GM23338 (cell line): ENCODE results near the gene UBA5. TPM values are rescaled to one million over a fixed set of nuclear protein-coding genes. Genes with fewer than 3 reads are reported as not detected.

Experiments
- ATAC-seq: fragments of 200-7000 bp; cut with Tn5 transposase; 3 replicates; pipeline ENCODE4 v1.9.1; 2020
- DNase-seq: peaks from one replicate; pipeline ENCODE4 v3.0.0-alpha.2; 2015; ENCODE audit warnings: low spot score
- H2AFZ ChIP-seq: fragments of 200-600 bp; sonication (generic); 2 replicates; pipeline ENCODE4 v1.8.0; 2016; ENCODE audit warnings: antibody characterized with exemption, mild to moderate bottlenecking, moderate library complexity
- H3F3A ChIP-seq: fragments of 200-600 bp; sonication (generic); replicated peaks from 2 replicates; pipeline ENCODE4 v1.8.0; 2017; ENCODE audit warnings: antibody characterized with exemption, mixed run types, low read depth
- H3K27ac ChIP-seq: fragments of 200-600 bp; sonication (generic); 2 replicates; pipeline ENCODE4 v1.6.1; 2016; ENCODE audit warnings: low read depth
- H3K27me3 ChIP-seq: fragments of 200-600 bp; sonication (generic); 2 replicates; pipeline ENCODE4 v1.8.0; 2016; ENCODE audit warnings: mild to moderate bottlenecking, mixed run types, moderate library complexity; ENCODE audit not compliant: insufficient read depth
- H3K36me3 ChIP-seq: fragments of 200-600 bp; sonication (generic); 2 replicates; pipeline ENCODE4 v1.8.0; 2016; ENCODE audit warnings: mild to moderate bottlenecking; ENCODE audit not compliant: insufficient read depth
- H3K4me1 ChIP-seq: fragments of 200-600 bp; sonication (generic); 2 replicates; pipeline ENCODE4 v1.8.0; 2016; ENCODE audit warnings: mild to moderate bottlenecking, moderate library complexity; ENCODE audit not compliant: insufficient read depth
- H3K4me2 ChIP-seq: fragments of 200-600 bp; sonication (generic); 2 replicates; pipeline ENCODE4 v1.7.1; 2017; ENCODE audit warnings: mixed run types
- H3K4me3 ChIP-seq: fragments of 200-600 bp; sonication (generic); 2 replicates; pipeline ENCODE4 v1.6.1; 2016; ENCODE audit warnings: mixed run types
- H3K79me2 ChIP-seq: fragments of 200-600 bp; sonication (generic); replicated peaks from 2 replicates; pipeline ENCODE4 v1.8.0; 2017; ENCODE audit warnings: mild to moderate bottlenecking; ENCODE audit not compliant: insufficient read depth
- H3K9me2 ChIP-seq: fragments of 200-600 bp; sonication (generic); 2 replicates; pipeline ENCODE4 v1.8.0; 2017; ENCODE audit not compliant: insufficient read depth
- H4K20me1 ChIP-seq: fragments of 200-600 bp; sonication (generic); replicated peaks from 2 replicates; pipeline ENCODE4 v1.8.0; 2017; ENCODE audit warnings: mild to moderate bottlenecking; ENCODE audit not compliant: insufficient read depth
- H3K27ac Mint-ChIP-seq: 2 replicates; pipeline ENCODE4 v1.8.0; 2020; ENCODE audit warnings: inconsistent platforms, mild to moderate bottlenecking, moderate library complexity, mixed read lengths
- H3K27me3 Mint-ChIP-seq: 3 replicates; pipeline ENCODE4 v1.8.0; 2022; ENCODE audit warnings: low read depth, mild to moderate bottlenecking, moderate library complexity, mixed read lengths, inconsistent platforms; ENCODE audit not compliant: insufficient read depth, poor library complexity
- H3K36me3 Mint-ChIP-seq: 3 replicates; pipeline ENCODE4 v1.8.0; 2021; ENCODE audit warnings: low read depth, mild to moderate bottlenecking, inconsistent platforms, moderate library complexity, mixed read lengths
- H3K4me1 Mint-ChIP-seq: 3 replicates; pipeline ENCODE4 v1.8.0; 2020; ENCODE audit warnings: mild to moderate bottlenecking, inconsistent platforms, mixed read lengths
- H3K4me3 Mint-ChIP-seq: 3 replicates; pipeline ENCODE4 v1.8.0; 2021; ENCODE audit warnings: moderate library complexity, mild to moderate bottlenecking, inconsistent platforms, mixed read lengths
- H3K9me3 Mint-ChIP-seq: 3 replicates; pipeline ENCODE4 v1.8.0; 2020; ENCODE audit warnings: moderate library complexity, mild to moderate bottlenecking, inconsistent platforms, mixed read lengths
- CREB1 ChIP-seq: fragments of 250-450 bp; sonication (Bioruptor Pico); IDR thresholded peaks from 2 replicates; pipeline ENCODE4 v1.5.0; 2020; ENCODE audit warnings: low read depth, mild to moderate bottlenecking, moderate library complexity
- CTCF ChIP-seq, 2 experiments: fragments of 200-600 bp in 1 of 2; sonication (generic) in 1 of 2; conservative IDR thresholded peaks; 2 replicates each; pipeline versions ENCODE4 v1.5.1 to v1.6.1; 2016 to 2017; ENCODE audit warnings: antibody characterized with exemption in 2 of 2, low read depth in 2 of 2, mild to moderate bottlenecking in 2 of 2, moderate library complexity in 1 of 2
- EZH2 ChIP-seq: fragments of 200-600 bp; sonication (generic); IDR thresholded peaks from one replicate; pipeline ENCODE4 v1.8.0; 2017; ENCODE audit warnings: antibody characterized with exemption, mild to moderate bottlenecking, low read depth; ENCODE audit not compliant: unreplicated experiment
- EZH2phosphoT487 ChIP-seq: fragments of 200-600 bp; sonication (generic); IDR thresholded peaks from one replicate; pipeline ENCODE4 v1.8.1; 2018; ENCODE audit warnings: antibody characterized with exemption; ENCODE audit not compliant: unreplicated experiment
- JUNB ChIP-seq: IDR thresholded peaks from one replicate; pipeline ENCODE4 v1.6.1; 2016; ENCODE audit warnings: antibody characterized with exemption; ENCODE audit not compliant: unreplicated experiment
- NANOG ChIP-seq: IDR thresholded peaks from 2 replicates; pipeline ENCODE4 v1.6.1; 2016; ENCODE audit warnings: antibody characterized with exemption, borderline replicate concordance
- POLR2AphosphoS5 ChIP-seq: IDR thresholded peaks from 2 replicates; pipeline ENCODE4 v1.6.1; 2016; ENCODE audit warnings: antibody characterized with exemption, low read depth
- STAT1 ChIP-seq: IDR thresholded peaks from one replicate; pipeline ENCODE4 v1.6.1; 2016; ENCODE audit warnings: antibody characterized with exemption; ENCODE audit not compliant: unreplicated experiment
- ZNF114 ChIP-seq: fragments of 250-450 bp; sonication (Bioruptor Pico); IDR thresholded peaks from 2 replicates; pipeline ENCODE4 v1.5.0; 2020; ENCODE audit warnings: mild to moderate bottlenecking, moderate library complexity
- ZNF331 ChIP-seq: fragments of 250-450 bp; sonication (Bioruptor Pico); IDR thresholded peaks from 2 replicates; pipeline ENCODE4 v1.5.0; 2020; ENCODE audit warnings: low read depth, mild to moderate bottlenecking, moderate library complexity
- polyA plus RNA-seq: library from polyadenylated mRNA; unstranded; fragments of >200 nt; fragmentation: Nextera tagmentation; extraction: Ambion mirVana; gene quantifications from 2 replicates; pipeline ENCODE4 v1.2.1, GENCODE V29; 2016
- total RNA-seq: library from RNA; depleted of rRNA; stranded (reverse); fragments of >200 nt; shearing (Covaris generic); gene quantifications from 2 replicates; pipeline ENCODE4 v1.2.3, GENCODE V29; 2014
- TF ChIP-seq, protein P1 (sequence below): IDR thresholded peaks from 2 replicates; pipeline ENCODE4 v1.6.1; 2016; ENCODE audit warnings: antibody characterized with exemption
- TF ChIP-seq, protein P2 (sequence below): fragments of 250-450 bp; sonication (Bioruptor Pico); IDR thresholded peaks from 2 replicates; pipeline ENCODE4 v1.5.0; 2020; ENCODE audit warnings: mild to moderate bottlenecking, moderate library complexity
- TF ChIP-seq, protein P3 (sequence below): IDR thresholded peaks from one replicate; pipeline ENCODE4 v1.6.1; 2018; ENCODE audit warnings: antibody characterized with exemption; ENCODE audit not compliant: unreplicated experiment

Gene UBA5
- total and polyA plus RNA-seq, 2 experiments from 2014 or later = 22.8 to 51.5 TPM

DNA sequence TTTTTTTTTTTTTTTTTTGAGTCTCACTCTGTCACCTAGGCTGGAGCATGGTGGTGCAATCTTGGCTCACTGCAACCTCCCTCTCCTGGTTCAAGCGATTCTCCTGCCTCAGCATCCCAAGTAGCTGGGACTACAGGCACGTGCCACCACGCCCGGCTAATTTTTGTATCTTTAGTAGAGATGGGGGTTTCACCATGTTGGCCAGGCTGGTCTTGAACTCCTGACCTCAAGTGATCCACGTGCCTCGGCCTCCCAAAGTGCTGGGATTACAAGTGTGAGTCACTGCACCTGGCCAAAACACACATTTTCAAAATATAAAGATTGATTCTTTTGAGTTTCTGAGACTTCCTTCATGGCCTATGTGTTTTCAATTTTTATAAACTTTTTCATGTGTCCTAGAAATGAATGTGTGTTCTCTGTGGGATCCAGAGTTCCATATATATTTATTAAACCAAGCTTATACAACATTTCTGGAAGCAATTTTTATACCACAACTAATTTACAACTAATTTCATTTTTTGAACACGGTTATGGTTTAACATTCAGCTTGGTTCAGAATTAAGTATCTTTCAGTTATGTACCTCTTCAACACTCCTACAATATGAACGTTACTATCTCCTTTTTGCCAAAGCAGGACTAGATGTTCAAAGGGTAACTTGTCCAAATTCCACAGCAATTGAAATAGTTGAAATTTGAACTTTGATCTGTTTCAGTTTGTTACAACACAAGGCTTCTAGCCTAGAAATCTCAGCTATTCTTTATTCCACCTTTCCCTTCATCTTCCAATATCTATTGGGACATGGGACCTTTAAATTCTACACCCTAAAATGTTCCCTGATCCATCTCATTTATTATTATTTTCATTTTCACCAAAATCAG lies 2.0 kb upstream of the UBA5 start:
- no peaks in the 10 kb centered on the region for H3K36me3 Mint-ChIP-seq
- ATAC-seq (no peak), DNase-seq (no peak)
- H3K27ac ChIP-seq = no peak overlapping the region
- no peaks in the 10 kb centered on the region for H3K27me3 Mint-ChIP-seq
- H3K79me2 ChIP-seq = peaks cover 28% of the 10 kb centered on the region
- H3K4me2 ChIP-seq = peak overlapping the region; percentile 94; the same call in 1 of the 2 replicates
- TF ChIP-seq, protein P1, sequence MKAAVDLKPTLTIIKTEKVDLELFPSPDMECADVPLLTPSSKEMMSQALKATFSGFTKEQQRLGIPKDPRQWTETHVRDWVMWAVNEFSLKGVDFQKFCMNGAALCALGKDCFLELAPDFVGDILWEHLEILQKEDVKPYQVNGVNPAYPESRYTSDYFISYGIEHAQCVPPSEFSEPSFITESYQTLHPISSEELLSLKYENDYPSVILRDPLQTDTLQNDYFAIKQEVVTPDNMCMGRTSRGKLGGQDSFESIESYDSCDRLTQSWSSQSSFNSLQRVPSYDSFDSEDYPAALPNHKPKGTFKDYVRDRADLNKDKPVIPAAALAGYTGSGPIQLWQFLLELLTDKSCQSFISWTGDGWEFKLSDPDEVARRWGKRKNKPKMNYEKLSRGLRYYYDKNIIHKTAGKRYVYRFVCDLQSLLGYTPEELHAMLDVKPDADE = no peak
- TF ChIP-seq ZNF331 (CRISPR knock-in tag) (no peak), STAT1 (no peak), CTCF (conservative IDR thresholded peaks at IDR 0.05; ENCODE audit: low read depth in 2 of 2) (no peak), POLR2AphosphoS5 (no peak), NANOG (no peak), EZH2phosphoT487 (no peak), JUNB (no peak), CREB1 (CRISPR knock-in tag) (no peak), EZH2 (no peak), ZNF114 (CRISPR knock-in tag) (no peak)
- TF ChIP-seq, protein P2, sequence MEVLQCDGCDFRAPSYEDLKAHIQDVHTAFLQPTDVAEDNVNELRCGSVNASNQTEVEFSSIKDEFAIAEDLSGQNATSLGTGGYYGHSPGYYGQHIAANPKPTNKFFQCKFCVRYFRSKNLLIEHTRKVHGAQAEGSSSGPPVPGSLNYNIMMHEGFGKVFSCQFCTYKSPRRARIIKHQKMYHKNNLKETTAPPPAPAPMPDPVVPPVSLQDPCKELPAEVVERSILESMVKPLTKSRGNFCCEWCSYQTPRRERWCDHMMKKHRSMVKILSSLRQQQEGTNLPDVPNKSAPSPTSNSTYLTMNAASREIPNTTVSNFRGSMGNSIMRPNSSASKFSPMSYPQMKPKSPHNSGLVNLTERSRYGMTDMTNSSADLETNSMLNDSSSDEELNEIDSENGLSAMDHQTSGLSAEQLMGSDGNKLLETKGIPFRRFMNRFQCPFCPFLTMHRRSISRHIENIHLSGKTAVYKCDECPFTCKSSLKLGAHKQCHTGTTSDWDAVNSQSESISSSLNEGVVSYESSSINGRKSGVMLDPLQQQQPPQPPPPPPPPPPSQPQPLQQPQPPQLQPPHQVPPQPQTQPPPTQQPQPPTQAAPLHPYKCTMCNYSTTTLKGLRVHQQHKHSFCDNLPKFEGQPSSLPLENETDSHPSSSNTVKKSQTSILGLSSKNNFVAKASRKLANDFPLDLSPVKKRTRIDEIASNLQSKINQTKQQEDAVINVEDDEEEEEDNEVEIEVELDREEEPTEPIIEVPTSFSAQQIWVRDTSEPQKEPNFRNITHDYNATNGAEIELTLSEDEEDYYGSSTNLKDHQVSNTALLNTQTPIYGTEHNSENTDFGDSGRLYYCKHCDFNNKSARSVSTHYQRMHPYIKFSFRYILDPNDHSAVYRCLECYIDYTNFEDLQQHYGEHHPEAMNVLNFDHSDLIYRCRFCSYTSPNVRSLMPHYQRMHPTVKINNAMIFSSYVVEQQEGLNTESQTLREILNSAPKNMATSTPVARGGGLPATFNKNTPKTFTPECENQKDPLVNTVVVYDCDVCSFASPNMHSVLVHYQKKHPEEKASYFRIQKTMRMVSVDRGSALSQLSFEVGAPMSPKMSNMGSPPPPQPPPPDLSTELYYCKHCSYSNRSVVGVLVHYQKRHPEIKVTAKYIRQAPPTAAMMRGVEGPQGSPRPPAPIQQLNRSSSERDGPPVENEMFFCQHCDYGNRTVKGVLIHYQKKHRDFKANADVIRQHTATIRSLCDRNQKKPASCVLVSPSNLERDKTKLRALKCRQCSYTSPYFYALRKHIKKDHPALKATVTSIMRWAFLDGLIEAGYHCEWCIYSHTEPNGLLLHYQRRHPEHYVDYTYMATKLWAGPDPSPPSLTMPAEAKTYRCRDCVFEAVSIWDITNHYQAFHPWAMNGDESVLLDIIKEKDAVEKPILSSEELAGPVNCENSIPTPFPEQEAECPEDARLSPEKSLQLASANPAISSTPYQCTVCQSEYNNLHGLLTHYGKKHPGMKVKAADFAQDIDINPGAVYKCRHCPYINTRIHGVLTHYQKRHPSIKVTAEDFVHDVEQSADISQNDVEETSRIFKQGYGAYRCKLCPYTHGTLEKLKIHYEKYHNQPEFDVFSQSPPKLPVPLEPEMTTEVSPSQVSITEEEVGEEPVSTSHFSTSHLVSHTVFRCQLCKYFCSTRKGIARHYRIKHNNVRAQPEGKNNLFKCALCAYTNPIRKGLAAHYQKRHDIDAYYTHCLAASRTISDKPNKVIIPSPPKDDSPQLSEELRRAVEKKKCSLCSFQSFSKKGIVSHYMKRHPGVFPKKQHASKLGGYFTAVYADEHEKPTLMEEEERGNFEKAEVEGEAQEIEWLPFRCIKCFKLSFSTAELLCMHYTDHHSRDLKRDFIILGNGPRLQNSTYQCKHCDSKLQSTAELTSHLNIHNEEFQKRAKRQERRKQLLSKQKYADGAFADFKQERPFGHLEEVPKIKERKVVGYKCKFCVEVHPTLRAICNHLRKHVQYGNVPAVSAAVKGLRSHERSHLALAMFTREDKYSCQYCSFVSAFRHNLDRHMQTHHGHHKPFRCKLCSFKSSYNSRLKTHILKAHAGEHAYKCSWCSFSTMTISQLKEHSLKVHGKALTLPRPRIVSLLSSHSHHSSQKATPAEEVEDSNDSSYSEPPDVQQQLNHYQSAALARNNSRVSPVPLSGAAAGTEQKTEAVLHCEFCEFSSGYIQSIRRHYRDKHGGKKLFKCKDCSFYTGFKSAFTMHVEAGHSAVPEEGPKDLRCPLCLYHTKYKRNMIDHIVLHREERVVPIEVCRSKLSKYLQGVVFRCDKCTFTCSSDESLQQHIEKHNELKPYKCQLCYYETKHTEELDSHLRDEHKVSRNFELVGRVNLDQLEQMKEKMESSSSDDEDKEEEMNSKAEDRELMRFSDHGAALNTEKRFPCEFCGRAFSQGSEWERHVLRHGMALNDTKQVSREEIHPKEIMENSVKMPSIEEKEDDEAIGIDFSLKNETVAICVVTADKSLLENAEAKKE = no peak
- TF ChIP-seq, protein P3, sequence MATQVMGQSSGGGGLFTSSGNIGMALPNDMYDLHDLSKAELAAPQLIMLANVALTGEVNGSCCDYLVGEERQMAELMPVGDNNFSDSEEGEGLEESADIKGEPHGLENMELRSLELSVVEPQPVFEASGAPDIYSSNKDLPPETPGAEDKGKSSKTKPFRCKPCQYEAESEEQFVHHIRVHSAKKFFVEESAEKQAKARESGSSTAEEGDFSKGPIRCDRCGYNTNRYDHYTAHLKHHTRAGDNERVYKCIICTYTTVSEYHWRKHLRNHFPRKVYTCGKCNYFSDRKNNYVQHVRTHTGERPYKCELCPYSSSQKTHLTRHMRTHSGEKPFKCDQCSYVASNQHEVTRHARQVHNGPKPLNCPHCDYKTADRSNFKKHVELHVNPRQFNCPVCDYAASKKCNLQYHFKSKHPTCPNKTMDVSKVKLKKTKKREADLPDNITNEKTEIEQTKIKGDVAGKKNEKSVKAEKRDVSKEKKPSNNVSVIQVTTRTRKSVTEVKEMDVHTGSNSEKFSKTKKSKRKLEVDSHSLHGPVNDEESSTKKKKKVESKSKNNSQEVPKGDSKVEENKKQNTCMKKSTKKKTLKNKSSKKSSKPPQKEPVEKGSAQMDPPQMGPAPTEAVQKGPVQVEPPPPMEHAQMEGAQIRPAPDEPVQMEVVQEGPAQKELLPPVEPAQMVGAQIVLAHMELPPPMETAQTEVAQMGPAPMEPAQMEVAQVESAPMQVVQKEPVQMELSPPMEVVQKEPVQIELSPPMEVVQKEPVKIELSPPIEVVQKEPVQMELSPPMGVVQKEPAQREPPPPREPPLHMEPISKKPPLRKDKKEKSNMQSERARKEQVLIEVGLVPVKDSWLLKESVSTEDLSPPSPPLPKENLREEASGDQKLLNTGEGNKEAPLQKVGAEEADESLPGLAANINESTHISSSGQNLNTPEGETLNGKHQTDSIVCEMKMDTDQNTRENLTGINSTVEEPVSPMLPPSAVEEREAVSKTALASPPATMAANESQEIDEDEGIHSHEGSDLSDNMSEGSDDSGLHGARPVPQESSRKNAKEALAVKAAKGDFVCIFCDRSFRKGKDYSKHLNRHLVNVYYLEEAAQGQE = no peak
- peaks cover 12% of the 10 kb centered on the region; the same call in 2 of the 3 replicates for H3K4me1 Mint-ChIP-seq
- H3K36me3 ChIP-seq = no peaks in the 10 kb centered on the region
- peak overlapping the region; percentile 89 for H3K4me3 ChIP-seq
- no peak overlapping the region for H2AFZ ChIP-seq
- no peaks in the 10 kb centered on the region for H3K9me2 ChIP-seq
- H3K4me3 Mint-ChIP-seq = peak overlapping the region; percentile 98
- no peak overlapping the region for H3K27ac Mint-ChIP-seq
- no peaks in the 10 kb centered on the region for H3K9me3 Mint-ChIP-seq
- no peaks in the 10 kb centered on the region; the same call in 1 of the 2 replicates for H3K4me1 ChIP-seq
- H3F3A ChIP-seq = no peaks in the 10 kb centered on the region
- H3K27me3 ChIP-seq = no peaks in the 10 kb centered on the region
- no peaks in the 10 kb centered on the region for H4K20me1 ChIP-seq
